ENCODE data around the gene CREB3L4.

CREB3L4 gene

GRCh38 chr1:153945131-153945794 is 22.4 kb upstream of the CREB3L4 start:
- no peaks in the 10 kb centered on the region for H3K4me1 ChIP-seq (ENCODE audit: insufficient read depth, low read length)
- no peaks in the 10 kb centered on the region for H3K9me3 ChIP-seq (ENCODE audit: control insufficient read depth, insufficient read depth, low read length)
- peaks cover 8% of the 10 kb centered on the region for H3K36me3 ChIP-seq (ENCODE audit: insufficient read depth, low read length)
- peak overlapping the region; percentile 56 for H3K9ac ChIP-seq (ENCODE audit: low read depth, low read length)

- Histone ChIP-seq H3K9me3 (ENCODE audit: control insufficient read depth, insufficient read depth, low read length) (no peaks in the 10 kb centered on the region), H3K9ac (ENCODE audit: low read depth, low read length) (peak overlapping the region; percentile 56), H3K36me3 (ENCODE audit: insufficient read depth, low read length) (peaks cover 9% of the 10 kb centered on the region), H3K4me1 (ENCODE audit: insufficient read depth, low read length) (no peaks in the 10 kb centered on the region)
Observed at GRCh38 chr1:153945795-153946621, 21.7 kb upstream of the CREB3L4 start.

GRCh38 chr1:153946622-153947241 is 21.0 kb upstream of the CREB3L4 start, which contains the start of gene DENND4B:
Gene DENND4B, minus strand, starts transcription at chr1:153946718. Its CDS starts 2,344 bp downstream, at chr1:153944374.
- Histone ChIP-seq H3K4me1 (ENCODE audit: insufficient read depth, low read length) (no peaks in the 10 kb centered on the region), H3K36me3 (ENCODE audit: insufficient read depth, low read length) (peaks cover 8% of the 10 kb centered on the region; the same call in 1 of the 2 replicates), H3K9me3 (ENCODE audit: control insufficient read depth, insufficient read depth, low read length) (no peaks in the 10 kb centered on the region), H3K9ac (ENCODE audit: low read depth, low read length) (peak within 1 kb of the TSS; percentile 56)

- H3K36me3 ChIP-seq (ENCODE audit: insufficient read depth, low read length): peaks cover 8% of the 10 kb centered on the region
- no peak overlapping the region for H3K9ac ChIP-seq (ENCODE audit: low read depth, low read length)
- no peaks in the 10 kb centered on the region for H3K4me1 ChIP-seq (ENCODE audit: insufficient read depth, low read length)
- H3K9me3 ChIP-seq (ENCODE audit: control insufficient read depth, insufficient read depth, low read length): no peaks in the 10 kb centered on the region
Observed at GRCh38 chr1:153951183-153951582, 16.5 kb upstream of the CREB3L4 start.

- Histone ChIP-seq H3K9ac (ENCODE audit: low read depth, low read length) (no peak overlapping the region), H3K36me3 (ENCODE audit: insufficient read depth, low read length) (peaks cover 8% of the 10 kb centered on the region), H3K4me1 (ENCODE audit: insufficient read depth, low read length) (no peaks in the 10 kb centered on the region), H3K9me3 (ENCODE audit: control insufficient read depth, insufficient read depth, low read length) (no peaks in the 10 kb centered on the region)
Observed at GRCh38 chr1:153951801-153952200, 15.9 kb upstream of the CREB3L4 start.

- Histone ChIP-seq H3K9me3 (ENCODE audit: control insufficient read depth, insufficient read depth, low read length) (no peaks in the 10 kb centered on the region), H3K9ac (ENCODE audit: low read depth, low read length) (no peak overlapping the region), H3K4me1 (ENCODE audit: insufficient read depth, low read length) (0 out of 2 replicates have a peak, but pooled peaks cover 2% of the 10 kb centered on the region), H3K36me3 (ENCODE audit: insufficient read depth, low read length) (peaks cover 6% of the 10 kb centered on the region)
Observed at GRCh38 chr1:153953859-153954365, 13.8 kb upstream of the CREB3L4 start.

- Histone ChIP-seq H3K4me1 (ENCODE audit: insufficient read depth, low read length) (0 out of 2 replicates have a peak, but pooled peaks cover 3% of the 10 kb centered on the region), H3K9me3 (ENCODE audit: control insufficient read depth, insufficient read depth, low read length) (no peaks in the 10 kb centered on the region), H3K36me3 (ENCODE audit: insufficient read depth, low read length) (peaks cover 6% of the 10 kb centered on the region), H3K9ac (ENCODE audit: low read depth, low read length) (no peak overlapping the region)
Observed at GRCh38 chr1:153954826-153955225, 12.9 kb upstream of the CREB3L4 start.

- Histone ChIP-seq H3K9me3 (ENCODE audit: control insufficient read depth, insufficient read depth, low read length) (no peaks in the 10 kb centered on the region), H3K4me1 (ENCODE audit: insufficient read depth, low read length) (peaks cover 11% of the 10 kb centered on the region), H3K36me3 (ENCODE audit: insufficient read depth, low read length) (peaks cover 11% of the 10 kb centered on the region), H3K9ac (ENCODE audit: low read depth, low read length) (peak overlapping the region; percentile 94)
Observed at GRCh38 chr1:153956997-153957715, 10.5 kb upstream of the CREB3L4 start.

- no peaks in the 10 kb centered on the region for H3K9me3 ChIP-seq (ENCODE audit: control insufficient read depth, insufficient read depth, low read length)
- peak overlapping the region; percentile 94 for H3K9ac ChIP-seq (ENCODE audit: low read depth, low read length)
- H3K36me3 ChIP-seq (ENCODE audit: insufficient read depth, low read length): peaks cover 11% of the 10 kb centered on the region; the same call in 1 of the 2 replicates
- peaks cover 11% of the 10 kb centered on the region for H3K4me1 ChIP-seq (ENCODE audit: insufficient read depth, low read length)
Observed at GRCh38 chr1:153957744-153958110, 10.0 kb upstream of the CREB3L4 start.

- H3K9me3 ChIP-seq (ENCODE audit: control insufficient read depth, insufficient read depth, low read length): no peaks in the 10 kb centered on the region
- H3K36me3 ChIP-seq (ENCODE audit: insufficient read depth, low read length): peaks cover 11% of the 10 kb centered on the region; the same call in 1 of the 2 replicates
- H3K9ac ChIP-seq (ENCODE audit: low read depth, low read length): peak within 1 kb of the TSS; percentile 94
- peaks cover 11% of the 10 kb centered on the region for H3K4me1 ChIP-seq (ENCODE audit: insufficient read depth, low read length)
Observed at GRCh38 chr1:153958111-153958960, 9.4 kb upstream of the CREB3L4 start, which contains the start of gene CRTC2. Gene CRTC2, minus strand, starts transcription at chr1:153958612. Its CDS starts 115 bp downstream, at chr1:153958497.

GRCh38 chr1:153958961-153959260 is 8.8 kb upstream of the CREB3L4 start:
- peak overlapping the region; percentile 1; the same call in 1 of the 2 replicates for H3K9ac ChIP-seq (ENCODE audit: low read depth, low read length)
- H3K36me3 ChIP-seq (ENCODE audit: insufficient read depth, low read length): peaks cover 11% of the 10 kb centered on the region; the same call in 1 of the 2 replicates
- no peaks in the 10 kb centered on the region for H3K9me3 ChIP-seq (ENCODE audit: control insufficient read depth, insufficient read depth, low read length)
- peaks cover 11% of the 10 kb centered on the region for H3K4me1 ChIP-seq (ENCODE audit: insufficient read depth, low read length)

- Histone ChIP-seq H3K9me3 (ENCODE audit: control insufficient read depth, insufficient read depth, low read length) (no peaks in the 10 kb centered on the region), H3K9ac (ENCODE audit: low read depth, low read length) (no peak overlapping the region), H3K36me3 (ENCODE audit: insufficient read depth, low read length) (peaks cover 11% of the 10 kb centered on the region; the same call in 1 of the 2 replicates), H3K4me1 (ENCODE audit: insufficient read depth, low read length) (peaks cover 11% of the 10 kb centered on the region)
Observed at GRCh38 chr1:153959454-153959853, 8.2 kb upstream of the CREB3L4 start.

GRCh38 chr1:153960206-153960605 is 7.5 kb upstream of the CREB3L4 start:
- Histone ChIP-seq H3K9ac (ENCODE audit: low read depth, low read length) (no peak overlapping the region), H3K9me3 (ENCODE audit: control insufficient read depth, insufficient read depth, low read length) (no peaks in the 10 kb centered on the region), H3K36me3 (ENCODE audit: insufficient read depth, low read length) (peaks cover 11% of the 10 kb centered on the region; the same call in 1 of the 2 replicates), H3K4me1 (ENCODE audit: insufficient read depth, low read length) (peaks cover 11% of the 10 kb centered on the region)

All from ES-I3 (cell line).